ENCODE data around the gene PTPN12.

Gene PTPN12

GRCh38 chr7:77658928-77659327 lies 121.8 kb downstream of the PTPN12 start:
- TF ChIP-seq CTCF (IDR thresholded peaks at IDR 0.05; ENCODE audit: low read depth, low read length, missing control alignments) = no peak
- no peak for DNase-seq (ENCODE audit: low read depth)
- H3K4me3 ChIP-seq (ENCODE audit: low read depth, low read length) = no peak overlapping the region

GRCh38 chr7:77661816-77662215 lies 124.7 kb downstream of the PTPN12 start:
- no peak for DNase-seq (ENCODE audit: low read depth)
- no peak overlapping the region for H3K4me3 ChIP-seq (ENCODE audit: low read depth, low read length)
- TF ChIP-seq CTCF (IDR thresholded peaks at IDR 0.05; ENCODE audit: low read depth, low read length, missing control alignments) = no peak

GRCh38 chr7:77662869-77663268 lies 125.8 kb downstream of the PTPN12 start:
- TF ChIP-seq CTCF (IDR thresholded peaks at IDR 0.05; ENCODE audit: low read depth, low read length, missing control alignments) = no peak
- H3K4me3 ChIP-seq (ENCODE audit: low read depth, low read length) = no peak overlapping the region
- DNase-seq (ENCODE audit: low read depth) = no peak

GRCh38 chr7:77664715-77665114 lies 127.6 kb downstream of the PTPN12 start:
- H3K4me3 ChIP-seq (ENCODE audit: low read depth, low read length) = no peak overlapping the region
- no peak for TF ChIP-seq CTCF (IDR thresholded peaks at IDR 0.05; ENCODE audit: low read depth, low read length, missing control alignments)
- DNase-seq (ENCODE audit: low read depth) = no peak

- no peak for DNase-seq (ENCODE audit: low read depth)
- TF ChIP-seq CTCF (IDR thresholded peaks at IDR 0.05; ENCODE audit: low read depth, low read length, missing control alignments) = no peak
- H3K4me3 ChIP-seq (ENCODE audit: low read depth, low read length) = no peak overlapping the region
Measured at GRCh38 chr7:77665161-77665560, 128.1 kb downstream of the PTPN12 start.

GRCh38 chr7:77667459-77668086 lies 130.5 kb downstream of the PTPN12 start:
- H3K4me3 ChIP-seq (ENCODE audit: low read depth, low read length) = no peak overlapping the region
- no peak for TF ChIP-seq CTCF (IDR thresholded peaks at IDR 0.05; ENCODE audit: low read depth, low read length, missing control alignments)
- DNase-seq (ENCODE audit: low read depth) = no peak

GRCh38 chr7:77674878-77675277 lies 137.8 kb downstream of the PTPN12 start:
- no peak for TF ChIP-seq CTCF (IDR thresholded peaks at IDR 0.05; ENCODE audit: low read depth, low read length, missing control alignments)
- no peak overlapping the region for H3K4me3 ChIP-seq (ENCODE audit: low read depth, low read length)
- DNase-seq (ENCODE audit: low read depth) = no peak
